GM19455 (cell line): ENCODE results near the gene DPYD.

Experiments used
- ATAC-seq: cut with Tn5 transposase; IDR thresholded peaks from one replicate; pipeline ENCODE4 v1.9.1; 2021; ENCODE audit not compliant: unreplicated experiment

The DPYD gene

GRCh38 chr1:97560714-97561113 lies 360.1 kb downstream of the DPYD start:
- ATAC-seq: no peak

DNA sequence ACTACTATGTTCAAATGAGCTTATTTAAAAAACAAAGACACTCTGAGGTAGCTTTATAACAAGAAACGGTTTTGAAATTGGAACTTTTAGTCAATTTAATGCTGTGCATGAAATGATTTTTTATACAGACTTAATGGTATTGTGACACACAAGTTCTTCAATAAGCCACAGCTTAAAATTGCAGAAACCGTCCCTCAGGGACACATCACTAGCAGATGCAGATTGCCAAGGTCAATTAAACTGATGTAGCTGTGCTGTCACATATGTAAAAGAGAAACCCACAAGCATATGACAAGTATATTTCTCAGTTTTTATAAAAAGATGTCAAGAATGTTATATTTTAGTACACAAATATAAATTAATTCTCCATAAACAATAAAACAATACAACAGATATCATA lies 366.9 kb downstream of the DPYD start:
- ATAC-seq: no peak

- ATAC-seq: no peak
Measured at GRCh38 chr1:97551113-97551512, 369.7 kb downstream of the DPYD start.

DNA sequence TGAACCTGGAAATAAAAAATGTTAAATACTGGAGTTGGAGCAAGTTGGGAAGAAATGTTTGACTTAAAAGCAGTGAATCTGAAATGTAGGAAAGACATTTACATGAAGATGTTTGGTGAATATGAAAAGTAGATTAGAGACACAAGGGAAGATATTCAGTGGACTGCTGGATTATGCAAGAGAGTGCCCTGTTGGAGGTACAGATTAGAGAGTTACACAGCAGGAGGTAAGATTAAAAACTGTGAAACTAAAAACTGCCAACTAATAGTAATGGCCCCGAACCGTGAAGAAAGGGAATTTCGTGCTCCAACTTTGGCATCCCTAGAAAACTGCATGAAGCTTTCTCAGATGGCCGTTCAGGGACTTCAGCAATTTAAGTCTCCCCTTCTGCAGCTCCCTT lies 375.4 kb downstream of the DPYD start:
- ATAC-seq: no peak

DNA sequence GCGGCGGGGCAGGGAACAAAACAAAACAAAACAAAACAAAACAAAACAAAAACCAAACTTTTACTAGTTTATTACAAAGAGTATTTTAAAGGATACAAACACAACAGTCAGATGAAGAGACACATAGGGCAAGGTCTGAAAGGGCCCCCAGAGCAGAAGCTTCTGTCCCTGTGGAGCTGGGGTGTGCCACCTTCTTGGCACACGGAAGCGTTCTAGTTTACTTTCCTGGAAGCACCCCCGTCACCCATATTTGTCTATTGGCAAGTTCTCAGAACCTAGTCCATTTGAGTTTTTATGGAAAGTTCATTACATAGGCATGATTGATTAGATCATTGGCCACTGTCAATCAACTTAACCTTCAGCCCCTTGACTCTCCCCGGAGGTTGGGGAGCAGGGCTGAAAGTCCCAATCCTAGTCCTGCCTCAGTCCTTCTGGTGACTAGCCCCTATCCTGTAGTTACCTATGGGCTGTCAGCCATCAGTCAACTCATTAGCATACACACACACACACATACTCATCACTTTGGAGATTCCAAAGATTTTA lies 380.4 kb downstream of the DPYD start:
- no peak for ATAC-seq

DNA sequence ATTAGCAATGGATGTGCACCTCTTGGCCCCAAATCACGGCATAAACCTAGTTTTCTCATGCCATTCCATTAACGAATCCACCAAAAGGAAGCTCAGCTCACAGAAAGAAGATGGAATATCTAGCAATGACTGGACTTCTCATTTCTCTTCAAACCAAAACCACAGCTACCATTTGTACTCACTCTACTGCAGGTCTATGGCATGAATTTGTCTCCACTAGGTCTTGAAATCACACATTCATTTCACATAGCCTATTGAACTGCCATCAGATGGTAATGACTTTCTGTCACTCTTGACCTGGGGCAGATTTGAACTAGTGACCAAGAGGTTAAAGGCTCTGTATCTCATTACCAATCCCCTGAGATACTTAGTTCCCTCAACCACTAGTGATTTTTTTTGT lies 382.7 kb downstream of the DPYD start:
- no peak for ATAC-seq

DNA sequence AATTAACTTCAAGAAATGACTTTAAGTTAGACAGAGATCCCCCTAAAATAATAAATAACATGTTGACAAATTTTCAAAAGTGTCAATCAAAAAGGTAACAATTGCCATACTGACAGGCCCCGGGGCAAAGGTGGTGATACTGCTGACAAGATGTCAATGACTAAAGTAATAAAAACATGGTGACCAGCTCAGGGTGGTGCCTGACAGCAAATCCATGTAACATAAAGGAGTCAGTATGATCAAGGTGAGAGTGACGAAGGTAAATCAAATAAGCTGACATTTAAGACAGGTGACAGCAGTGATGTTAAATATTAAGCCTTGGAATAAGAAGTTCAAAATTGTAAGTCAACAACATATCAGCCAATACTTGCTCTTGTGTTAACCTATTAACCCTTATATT lies 387.5 kb downstream of the DPYD start:
- ATAC-seq: no peak

- ATAC-seq: no peak
Measured at GRCh38 chr1:97529600-97529999, 391.2 kb downstream of the DPYD start.

DNA sequence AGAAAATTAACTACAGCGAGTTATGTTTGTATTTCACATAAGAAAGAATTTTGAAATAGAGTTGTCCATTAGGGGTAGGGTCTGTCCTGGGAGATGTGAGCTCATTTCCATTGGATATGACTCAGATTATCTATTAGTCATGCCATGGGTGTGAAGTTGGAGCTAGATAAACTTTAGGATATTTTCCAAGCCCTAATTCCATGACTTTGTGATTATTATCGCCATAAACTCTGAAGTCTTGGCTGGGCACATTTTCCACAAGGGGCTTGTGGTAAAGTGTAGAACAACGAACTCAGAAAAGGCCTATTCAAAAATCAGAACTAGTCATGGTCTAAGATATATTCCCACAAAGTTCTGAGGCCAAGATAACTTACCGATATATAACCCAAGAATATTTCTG lies 396.6 kb downstream of the DPYD start:
- no peak for ATAC-seq

- no peak for ATAC-seq
Measured at GRCh38 chr1:97516588-97516987, 404.2 kb downstream of the DPYD start.

- no peak for ATAC-seq
Measured at GRCh38 chr1:97508653-97509218, 412.1 kb downstream of the DPYD start.

- ATAC-seq: no peak
Measured at GRCh38 chr1:97507863-97508262, 413.0 kb downstream of the DPYD start.

DNA sequence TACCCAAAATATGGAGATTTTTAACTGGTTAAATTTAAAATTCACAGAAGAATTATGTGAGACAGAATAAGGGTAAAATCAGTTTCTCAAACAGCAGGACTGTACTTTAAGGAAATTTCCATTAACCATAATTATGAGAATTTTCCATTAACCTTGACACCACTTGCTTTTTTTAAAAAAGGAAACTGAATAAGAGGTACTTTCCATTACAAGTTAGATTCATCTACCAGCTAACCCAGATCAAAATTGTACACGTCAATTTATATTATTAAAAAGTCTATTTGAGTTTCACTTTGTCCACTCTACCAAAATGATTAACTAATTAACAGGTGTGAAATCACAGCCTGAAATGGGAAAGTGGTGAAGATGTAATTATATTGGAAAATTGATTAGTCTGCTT lies 414.5 kb downstream of the DPYD start:
- ATAC-seq: no peak

DNA sequence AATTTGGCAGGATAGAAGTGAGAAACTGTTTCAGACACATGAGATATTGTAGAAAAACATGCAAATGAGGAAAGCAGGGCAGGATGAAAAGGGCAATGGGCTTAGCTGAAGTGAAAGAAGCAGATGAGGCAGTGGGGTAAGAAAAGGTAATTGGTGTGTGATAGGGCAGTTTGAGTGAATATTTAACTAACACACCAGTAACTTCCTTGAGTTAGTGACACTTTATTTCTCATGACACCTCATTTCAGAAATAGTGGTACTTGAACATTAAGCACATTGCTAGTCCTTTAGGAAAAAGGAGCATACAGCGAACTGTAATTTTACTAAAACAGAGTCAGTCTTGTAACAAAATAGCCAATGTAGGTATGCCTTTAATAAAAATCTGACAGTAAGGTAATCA lies 415.0 kb downstream of the DPYD start:
- ATAC-seq: peak; percentile 60

DNA sequence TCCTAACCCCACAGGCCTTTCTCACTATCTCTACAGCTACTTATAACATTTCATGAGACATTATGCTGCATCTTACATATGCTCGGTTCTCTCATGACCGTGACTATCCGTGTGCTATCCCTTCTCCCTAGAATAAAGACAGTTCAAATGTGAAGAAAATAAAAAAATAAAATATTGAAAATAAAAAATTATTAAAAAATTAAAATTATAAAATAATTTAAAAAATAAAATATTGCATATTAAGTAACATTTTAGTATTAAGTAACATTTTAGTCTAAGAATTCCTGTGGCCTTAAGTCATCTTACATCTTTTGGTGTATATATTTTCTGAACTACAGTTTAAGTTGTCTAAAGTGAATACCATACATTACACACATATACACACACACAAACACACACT lies 415.5 kb downstream of the DPYD start:
- ATAC-seq: no peak

- ATAC-seq: no peak
Measured at GRCh38 chr1:97502360-97502759, 418.5 kb downstream of the DPYD start.

GRCh38 chr1:97501628-97502027 lies 419.2 kb downstream of the DPYD start:
- ATAC-seq: no peak

DNA sequence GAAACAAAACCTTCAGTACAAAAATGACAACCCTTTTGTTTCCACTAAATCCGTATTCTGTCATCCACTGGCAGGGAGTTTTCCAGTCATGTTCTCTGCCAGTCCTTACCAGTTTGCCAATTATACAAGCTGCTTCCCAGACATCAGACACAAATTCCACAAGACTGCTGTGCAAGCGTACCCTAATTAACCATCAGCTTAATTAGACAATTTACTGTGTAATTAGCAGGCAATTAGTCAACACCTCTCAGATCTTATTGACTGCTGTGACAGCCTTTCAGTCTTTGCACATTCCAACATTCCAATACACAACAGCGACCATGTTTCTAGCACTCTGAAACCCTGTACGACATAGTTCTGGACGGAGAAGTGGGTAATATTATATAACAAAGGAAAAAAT lies 420.1 kb downstream of the DPYD start:
- no peak for ATAC-seq

GRCh38 chr1:97499667-97500066 lies 421.2 kb downstream of the DPYD start:
- no peak for ATAC-seq

GRCh38 chr1:97489834-97490233 lies 431.0 kb downstream of the DPYD start:
- ATAC-seq: no peak

DNA sequence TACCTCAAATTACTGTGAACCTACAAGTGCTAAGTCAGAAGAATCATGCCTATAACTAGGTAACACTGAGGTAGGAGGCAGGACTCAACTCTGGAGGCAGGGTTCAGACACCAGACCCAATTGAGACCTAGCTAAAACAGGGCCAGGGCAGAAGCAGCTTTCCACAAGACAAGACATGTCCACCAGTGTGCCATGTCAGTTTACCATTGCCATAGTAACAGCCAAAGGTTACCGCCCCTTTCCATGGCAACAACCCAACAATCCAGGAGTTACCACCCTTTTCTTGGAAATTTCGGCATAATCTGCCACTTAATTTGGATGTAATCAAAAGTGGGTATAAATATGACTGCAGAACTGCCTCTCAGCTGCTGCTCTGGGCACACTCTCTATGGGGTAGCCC lies 432.3 kb downstream of the DPYD start:
- ATAC-seq: no peak

DNA sequence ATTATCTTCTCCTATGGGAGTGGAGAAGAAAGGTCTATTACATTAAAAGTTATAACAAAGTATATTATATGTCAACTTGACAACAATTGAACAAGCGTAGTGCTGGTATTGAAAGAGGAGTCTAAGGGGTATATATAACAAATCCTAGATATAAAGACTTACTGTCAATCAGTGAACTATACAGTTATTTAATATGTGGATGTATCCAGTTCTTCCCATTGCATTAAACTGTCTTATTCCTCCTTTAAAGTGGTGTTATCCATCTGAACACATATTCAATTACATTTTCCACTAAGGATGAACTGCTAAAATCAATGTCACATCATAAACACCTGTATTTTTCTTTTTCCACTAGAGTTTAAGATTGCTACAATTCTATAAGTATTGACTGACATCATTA lies 438.8 kb downstream of the DPYD start:
- ATAC-seq: no peak

- no peak for ATAC-seq
Measured at GRCh38 chr1:97467445-97467844, 453.4 kb downstream of the DPYD start.
